Stomach smooth muscle (tissue), 2 donors: ENCODE measurements around the gene SCUBE1.

Source experiments
- H3K27ac ChIP-seq: one replicate; pipeline ENCODE4 v1.7.0; 2013; ENCODE audit warnings: mild to moderate bottlenecking, low read length, inconsistent platforms
- H3K27me3 ChIP-seq, 2 donors: one replicate each; pipeline ENCODE4 v1.7.0; 2013; ENCODE audit warnings: low read length in 2 of 2; ENCODE audit not compliant: insufficient read depth in 2 of 2, control insufficient read depth in 1 of 2
- H3K36me3 ChIP-seq, 2 donors: one replicate each; pipeline ENCODE4 v1.7.0; 2013; ENCODE audit warnings: low read length in 2 of 2; ENCODE audit not compliant: control insufficient read depth in 2 of 2, insufficient read depth in 2 of 2
- H3K4me1 ChIP-seq: one replicate; pipeline ENCODE4 v1.7.0; 2013; ENCODE audit warnings: low read length; ENCODE audit not compliant: control insufficient read depth, insufficient read depth
- H3K4me3 ChIP-seq, 2 donors: one replicate each; pipeline ENCODE4 v1.7.0; 2013; ENCODE audit warnings: low read length in 2 of 2
- H3K9ac ChIP-seq, 2 donors: one replicate each; pipeline ENCODE4 v1.7.0; 2013; ENCODE audit warnings: low read length in 2 of 2, mild to moderate bottlenecking in 1 of 2
- H3K9me3 ChIP-seq, 2 donors: one replicate each; pipeline ENCODE4 v1.7.0; 2013; ENCODE audit warnings: low read length in 2 of 2; ENCODE audit not compliant: control insufficient read depth in 2 of 2
- donor health status: healthy.
- donor health status: Pancreatic carcinoma.

SCUBE1 gene

GRCh38 chr22:43246188-43246587 lies 97.0 kb downstream of the SCUBE1 start:
- no peaks in the 10 kb centered on the region for H3K4me1 ChIP-seq
- H3K4me3 ChIP-seq = no peak overlapping the region
- no peaks in the 10 kb centered on the region for H3K27me3 ChIP-seq

GRCh38 chr22:43245717-43246116 lies 97.5 kb downstream of the SCUBE1 start:
- Histone ChIP-seq H3K27ac (no peak overlapping the region), H3K9ac (no peak overlapping the region), H3K27me3 (no peaks in the 10 kb centered on the region), H3K4me1 (peaks cover 2% of the 10 kb centered on the region), H3K9me3 (no peaks in the 10 kb centered on the region), H3K36me3 (peaks cover 0 to 4% of the 10 kb centered on the region in 2 donors), H3K4me3 (no peak overlapping the region)

More at GRCh38 chr22:43246188-43246587, 97.0 kb downstream of the SCUBE1 start:
- no peak overlapping the region for H3K9ac ChIP-seq
- no peaks in the 10 kb centered on the region for H3K9me3 ChIP-seq
- peaks cover 0 to 4% of the 10 kb centered on the region in 2 donors for H3K36me3 ChIP-seq
- H3K27ac ChIP-seq = no peak overlapping the region

GRCh38 chr22:43244803-43245527 lies 98.2 kb downstream of the SCUBE1 start:
- H3K9ac ChIP-seq = no peak overlapping the region
- no peaks in the 10 kb centered on the region for H3K9me3 ChIP-seq
- no peak overlapping the region for H3K4me3 ChIP-seq
- H3K27ac ChIP-seq = no peak overlapping the region
- no peaks in the 10 kb centered on the region for H3K27me3 ChIP-seq
- peaks cover 0 to 4% of the 10 kb centered on the region in 2 donors for H3K36me3 ChIP-seq
- peaks cover 5% of the 10 kb centered on the region for H3K4me1 ChIP-seq

GRCh38 chr22:43244402-43244801 lies 98.8 kb downstream of the SCUBE1 start:
- no peaks in the 10 kb centered on the region for H3K9me3 ChIP-seq
- H3K9ac ChIP-seq = no peak overlapping the region
- peaks cover 11% of the 10 kb centered on the region for H3K4me1 ChIP-seq
- no peaks in the 10 kb centered on the region for H3K27me3 ChIP-seq
- no peak overlapping the region for H3K4me3 ChIP-seq
- H3K27ac ChIP-seq = no peak overlapping the region
- peaks cover 0 to 4% of the 10 kb centered on the region in 2 donors for H3K36me3 ChIP-seq

DNA sequence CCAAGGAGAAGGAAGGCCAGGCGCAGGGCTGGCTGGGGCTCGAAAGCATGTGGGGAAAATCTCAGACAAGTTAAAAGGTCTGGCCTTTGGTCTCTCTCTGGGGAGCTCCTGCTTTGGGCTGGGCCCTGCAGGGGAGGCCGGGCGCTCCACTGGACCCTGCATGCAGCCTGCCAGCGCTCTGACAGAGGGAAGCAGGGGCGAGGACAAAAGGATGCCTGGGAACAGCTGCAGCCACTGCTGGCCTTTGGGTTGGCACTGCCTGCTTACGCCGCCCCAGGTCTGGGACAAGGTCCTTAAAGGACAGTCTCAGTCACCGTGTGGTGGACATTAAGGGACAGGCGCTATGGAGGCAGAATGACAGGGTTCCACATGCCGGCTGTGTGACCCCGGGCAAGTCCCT lies 99.8 kb downstream of the SCUBE1 start:
- Histone ChIP-seq H3K9me3 (no peaks in the 10 kb centered on the region), H3K27me3 (no peaks in the 10 kb centered on the region), H3K4me1 (peaks cover 22% of the 10 kb centered on the region), H3K9ac (no peak overlapping the region), H3K4me3 (no peak overlapping the region), H3K27ac (no peak overlapping the region), H3K36me3 (peaks cover 0 to 4% of the 10 kb centered on the region in 2 donors)

DNA sequence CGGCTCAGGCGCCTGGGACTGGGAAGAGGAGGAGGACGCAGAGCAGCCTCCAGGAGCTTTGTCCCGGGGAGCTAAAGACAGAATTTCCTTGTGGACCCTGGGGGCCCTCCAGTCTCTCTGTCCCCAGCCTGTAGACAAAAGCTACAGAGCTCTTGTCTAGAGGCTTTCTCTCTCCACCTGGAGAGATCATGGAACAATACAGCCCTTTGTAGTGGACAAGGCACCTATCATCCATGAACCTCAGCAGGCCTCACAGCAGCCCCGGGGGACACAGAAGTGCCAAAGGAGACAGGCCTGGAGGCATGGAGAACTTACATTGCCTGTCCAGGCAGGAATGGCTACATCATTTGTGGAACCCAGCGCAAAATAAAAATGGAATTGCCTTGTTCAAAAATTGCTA lies 100.5 kb downstream of the SCUBE1 start:
- Histone ChIP-seq H3K4me1 (peaks cover 28% of the 10 kb centered on the region), H3K4me3 (no peak overlapping the region), H3K36me3 (peaks cover 0 to 4% of the 10 kb centered on the region in 2 donors), H3K9me3 (no peaks in the 10 kb centered on the region), H3K9ac (no peak overlapping the region), H3K27ac (no peak overlapping the region), H3K27me3 (no peaks in the 10 kb centered on the region)

GRCh38 chr22:43241699-43242386 lies 101.3 kb downstream of the SCUBE1 start:
- H3K27ac ChIP-seq = no peak overlapping the region
- no peaks in the 10 kb centered on the region for H3K36me3 ChIP-seq
- H3K27me3 ChIP-seq = no peaks in the 10 kb centered on the region
- H3K4me1 ChIP-seq = peaks cover 33% of the 10 kb centered on the region
- H3K4me3 ChIP-seq = no peak overlapping the region
- no peaks in the 10 kb centered on the region for H3K9me3 ChIP-seq
- no peak overlapping the region for H3K9ac ChIP-seq

- Histone ChIP-seq H3K27me3 (no peaks in the 10 kb centered on the region), H3K27ac (no peak overlapping the region), H3K36me3 (no peaks in the 10 kb centered on the region), H3K9ac (no peak overlapping the region), H3K4me1 (peaks cover 33% of the 10 kb centered on the region), H3K9me3 (no peaks in the 10 kb centered on the region), H3K4me3 (no peak overlapping the region)
Measured at GRCh38 chr22:43241138-43241597, 102.0 kb downstream of the SCUBE1 start.

DNA sequence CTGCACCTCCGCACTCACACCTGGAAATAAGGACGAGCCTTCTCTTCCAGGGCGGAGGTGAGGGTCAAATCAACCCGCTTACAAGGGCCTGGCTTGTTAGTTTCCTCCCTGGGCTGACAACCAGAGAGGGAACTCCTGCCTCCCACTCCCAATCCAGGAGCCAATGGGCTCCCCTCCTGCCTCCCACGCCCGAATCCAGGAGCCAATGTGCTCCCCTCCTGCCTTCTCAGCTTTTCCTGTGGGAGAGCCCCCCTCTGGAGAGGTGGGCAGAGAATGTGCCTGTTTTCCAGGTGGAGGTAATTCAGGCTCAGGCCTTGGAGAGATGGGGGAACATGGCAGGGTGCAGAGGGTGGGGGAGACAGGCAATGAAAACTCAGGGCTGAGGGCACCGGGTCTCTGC lies 102.6 kb downstream of the SCUBE1 start:
- Histone ChIP-seq H3K9ac (no peak overlapping the region), H3K9me3 (no peaks in the 10 kb centered on the region), H3K27me3 (no peaks in the 10 kb centered on the region), H3K4me1 (peaks cover 33% of the 10 kb centered on the region), H3K36me3 (no peaks in the 10 kb centered on the region), H3K27ac (no peak overlapping the region), H3K4me3 (no peak overlapping the region)

DNA sequence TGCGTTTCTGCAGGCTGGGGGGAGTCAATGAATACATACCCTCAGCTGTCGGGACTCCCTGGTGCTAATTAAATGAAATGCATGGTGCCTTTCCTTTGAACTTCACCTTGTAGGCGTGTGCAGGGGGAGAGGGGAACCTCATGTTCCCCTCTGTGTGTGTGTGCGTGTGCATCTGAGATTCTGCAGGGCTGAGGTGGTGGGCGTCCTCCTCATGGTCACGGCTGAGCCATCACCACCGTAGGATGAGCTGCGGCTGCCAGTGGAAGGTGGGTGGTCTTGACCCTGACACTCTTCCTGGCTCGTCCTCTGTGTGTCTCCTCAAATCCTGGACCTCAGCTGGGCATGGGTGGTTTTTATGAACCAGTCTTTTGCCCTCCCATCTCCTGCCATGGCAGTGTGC lies 103.2 kb downstream of the SCUBE1 start:
- no peak overlapping the region for H3K4me3 ChIP-seq

More for the DNA sequence above, 103.2 kb downstream of the SCUBE1 start:
- Histone ChIP-seq H3K9ac (no peak overlapping the region), H3K27ac (no peak overlapping the region), H3K27me3 (no peaks in the 10 kb centered on the region), H3K36me3 (no peaks in the 10 kb centered on the region), H3K4me1 (peaks cover 33% of the 10 kb centered on the region), H3K9me3 (no peaks in the 10 kb centered on the region)
